ENCODE data around the gene ARL15. TPM values are rescaled to one million over a fixed set of nuclear protein-coding genes. Genes with fewer than 3 reads are reported as not detected.

Gene ARL15
- total RNA-seq, 1 experiment from 2014 or later, result 140 TPM

DNA sequence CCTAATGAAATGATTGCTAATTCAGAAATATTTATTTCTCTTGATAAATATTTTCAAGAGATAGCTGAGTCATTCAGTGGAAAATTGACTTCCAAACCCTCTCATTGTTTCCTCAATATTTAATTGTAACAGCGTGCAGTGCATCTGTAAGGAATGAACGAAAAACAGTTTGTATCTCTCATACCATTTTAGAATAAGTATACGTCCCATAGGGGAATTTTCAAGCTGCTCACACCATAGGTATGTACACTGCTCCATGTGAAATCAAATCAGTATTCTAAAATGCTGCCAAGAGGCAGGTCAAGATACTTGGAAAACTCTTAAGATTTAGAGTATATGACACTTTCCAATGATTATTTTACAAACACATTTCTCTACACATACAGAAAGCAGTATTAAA is 202.2 kb downstream of the ARL15 start:
- Histone ChIP-seq H3K4me1 (no peaks in the 10 kb centered on the region), H3K27me3 (replicated peaks; ENCODE audit: control insufficient read depth, insufficient read depth, low read length) (no peaks in the 10 kb centered on the region), H3K4me3 (ENCODE audit: low read depth, low read length) (no peak overlapping the region), H3K36me3 (ENCODE audit: control insufficient read depth, insufficient read depth, low read length) (no peaks in the 10 kb centered on the region), H3K9me3 (no peaks in the 10 kb centered on the region)
- DNase-seq, result no peak
- Mint-ChIP-seq H3K4me1 (ENCODE audit: low read depth, unreplicated experiment) (no peaks in the 10 kb centered on the region), H3K27ac (ENCODE audit: unreplicated experiment) (no peak overlapping the region), H3K4me3 (ENCODE audit: unreplicated experiment) (no peak overlapping the region), H3K36me3 (ENCODE audit: insufficient read depth, unreplicated experiment) (peaks cover 19% of the 10 kb centered on the region), H3K9me3 (ENCODE audit: unreplicated experiment) (no peaks in the 10 kb centered on the region), H3K27me3 (ENCODE audit: insufficient read depth, unreplicated experiment) (no peaks in the 10 kb centered on the region)
- TF ChIP-seq, protein P1, sequence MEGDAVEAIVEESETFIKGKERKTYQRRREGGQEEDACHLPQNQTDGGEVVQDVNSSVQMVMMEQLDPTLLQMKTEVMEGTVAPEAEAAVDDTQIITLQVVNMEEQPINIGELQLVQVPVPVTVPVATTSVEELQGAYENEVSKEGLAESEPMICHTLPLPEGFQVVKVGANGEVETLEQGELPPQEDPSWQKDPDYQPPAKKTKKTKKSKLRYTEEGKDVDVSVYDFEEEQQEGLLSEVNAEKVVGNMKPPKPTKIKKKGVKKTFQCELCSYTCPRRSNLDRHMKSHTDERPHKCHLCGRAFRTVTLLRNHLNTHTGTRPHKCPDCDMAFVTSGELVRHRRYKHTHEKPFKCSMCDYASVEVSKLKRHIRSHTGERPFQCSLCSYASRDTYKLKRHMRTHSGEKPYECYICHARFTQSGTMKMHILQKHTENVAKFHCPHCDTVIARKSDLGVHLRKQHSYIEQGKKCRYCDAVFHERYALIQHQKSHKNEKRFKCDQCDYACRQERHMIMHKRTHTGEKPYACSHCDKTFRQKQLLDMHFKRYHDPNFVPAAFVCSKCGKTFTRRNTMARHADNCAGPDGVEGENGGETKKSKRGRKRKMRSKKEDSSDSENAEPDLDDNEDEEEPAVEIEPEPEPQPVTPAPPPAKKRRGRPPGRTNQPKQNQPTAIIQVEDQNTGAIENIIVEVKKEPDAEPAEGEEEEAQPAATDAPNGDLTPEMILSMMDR (IDR thresholded peaks at IDR 0.05; ENCODE audit: insufficient read depth in 1 of 2, low read depth in 1 of 2, low read length in 1 of 2, severe bottlenecking in 1 of 2, unreplicated experiment in 1 of 2), result no peak
- CTCF ChIA-PET, result no interaction called here
- BruUV-seq (replicated peaks), result no TSS peak
- intact Hi-C loops (cut with micrococcal nuclease; ENCODE audit: unreplicated experiment), result no loop called here
- POLR2A ChIA-PET, result no interaction called here

DNA sequence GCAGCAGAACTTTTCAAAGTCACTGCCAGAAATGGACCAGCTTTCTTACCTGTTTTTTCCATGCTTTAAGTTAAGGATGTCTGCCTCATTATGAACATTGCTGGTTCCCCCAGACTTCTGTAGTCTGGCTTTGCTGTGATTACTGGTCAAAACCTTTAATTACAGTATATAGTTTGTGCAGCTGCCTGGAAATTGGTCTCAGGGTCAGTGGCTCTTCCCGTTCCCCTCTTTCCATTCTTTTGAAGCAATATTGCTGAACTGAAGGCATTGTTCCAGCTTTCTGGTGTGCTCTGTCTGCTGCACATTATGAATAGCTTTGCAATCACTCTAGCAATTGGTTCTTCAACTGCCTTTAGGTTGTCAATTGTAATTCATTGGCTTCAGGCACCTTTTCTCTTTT is 206.5 kb downstream of the ARL15 start:
- Histone ChIP-seq H3K27me3 (replicated peaks; ENCODE audit: control insufficient read depth, insufficient read depth, low read length) (no peaks in the 10 kb centered on the region), H3K4me3 (ENCODE audit: low read depth, low read length) (no peak overlapping the region), H3K9me3 (no peaks in the 10 kb centered on the region), H3K36me3 (ENCODE audit: control insufficient read depth, insufficient read depth, low read length) (no peaks in the 10 kb centered on the region), H3K4me1 (no peaks in the 10 kb centered on the region)
- DNase-seq, result no peak
- POLR2A ChIA-PET, result no interaction called here
- no peaks in the 10 kb centered on the region for H3K9me3 Mint-ChIP-seq (ENCODE audit: unreplicated experiment)
- H3K4me3 Mint-ChIP-seq (ENCODE audit: unreplicated experiment), result no peak overlapping the region
- intact Hi-C loops (cut with micrococcal nuclease; ENCODE audit: unreplicated experiment), result no loop called here
- CTCF ChIA-PET, result no interaction called here
- no peak overlapping the region for H3K27ac Mint-ChIP-seq (ENCODE audit: unreplicated experiment)
- no peaks in the 10 kb centered on the region for H3K4me1 Mint-ChIP-seq (ENCODE audit: low read depth, unreplicated experiment)
- no TSS peak for BruUV-seq (replicated peaks)
- no peaks in the 10 kb centered on the region for H3K27me3 Mint-ChIP-seq (ENCODE audit: insufficient read depth, unreplicated experiment)
- H3K36me3 Mint-ChIP-seq (ENCODE audit: insufficient read depth, unreplicated experiment), result peaks cover 14% of the 10 kb centered on the region
- TF ChIP-seq, protein P1 (IDR thresholded peaks at IDR 0.05; ENCODE audit: insufficient read depth in 1 of 2, low read depth in 1 of 2, low read length in 1 of 2, severe bottlenecking in 1 of 2, unreplicated experiment in 1 of 2), result no peak

DNA sequence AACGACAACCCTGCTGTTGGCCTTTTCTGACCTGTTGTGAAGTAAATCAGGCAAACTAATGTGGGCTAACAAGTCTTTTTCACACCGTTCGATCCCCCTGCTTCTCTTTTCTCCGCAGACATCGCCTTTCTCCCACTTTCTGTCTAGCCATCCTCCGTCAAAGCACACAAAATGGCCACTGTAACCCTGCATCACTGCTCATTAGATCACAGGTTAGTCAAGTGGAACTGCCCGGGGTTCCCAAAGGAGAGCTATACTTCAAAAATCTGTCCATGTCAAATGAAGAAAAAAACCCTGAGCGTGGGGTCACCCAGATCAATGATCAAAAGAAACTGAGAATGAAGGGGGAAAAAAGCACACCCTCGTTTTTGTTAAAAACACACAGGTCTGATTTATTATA is 212.1 kb downstream of the ARL15 start:
- ChIA-PET CTCF (no interaction called here), POLR2A (no interaction called here)
- Histone ChIP-seq H3K27me3 (replicated peaks; ENCODE audit: control insufficient read depth, insufficient read depth, low read length) (no peaks in the 10 kb centered on the region), H3K4me1 (no peaks in the 10 kb centered on the region), H3K36me3 (ENCODE audit: control insufficient read depth, insufficient read depth, low read length) (no peaks in the 10 kb centered on the region; the same call in 1 of the 2 replicates), H3K9me3 (no peaks in the 10 kb centered on the region), H3K4me3 (ENCODE audit: low read depth, low read length) (no peak overlapping the region)
- Mint-ChIP-seq H3K27me3 (ENCODE audit: insufficient read depth, unreplicated experiment) (no peaks in the 10 kb centered on the region), H3K9me3 (ENCODE audit: unreplicated experiment) (no peaks in the 10 kb centered on the region), H3K4me1 (ENCODE audit: low read depth, unreplicated experiment) (no peaks in the 10 kb centered on the region), H3K4me3 (ENCODE audit: unreplicated experiment) (no peak overlapping the region), H3K36me3 (ENCODE audit: insufficient read depth, unreplicated experiment) (peaks cover 11% of the 10 kb centered on the region), H3K27ac (ENCODE audit: unreplicated experiment) (no peak overlapping the region)
- no TSS peak for BruUV-seq (replicated peaks)
- DNase-seq, result no peak
- intact Hi-C loops (cut with micrococcal nuclease; ENCODE audit: unreplicated experiment), result loop anchor here (10.0 kb wide), 1 partner anchor 117 kb away; no protein-coding TSS in a partner anchor
- TF ChIP-seq, protein P1 (IDR thresholded peaks at IDR 0.05; ENCODE audit: insufficient read depth in 1 of 2, low read depth in 1 of 2, low read length in 1 of 2, severe bottlenecking in 1 of 2, unreplicated experiment in 1 of 2), result no peak

Measured in Caco-2 (cell line).